ENCODE results near the gene ZIC1. TPM values are rescaled to one million over a fixed set of nuclear protein-coding genes. Genes with fewer than 3 reads are reported as not detected.
A peak's percentile ranks its signal among the peaks of the same experiment; 100 is the strongest.

The ZIC1 gene
- total RNA-seq = 20.0 TPM

DNA sequence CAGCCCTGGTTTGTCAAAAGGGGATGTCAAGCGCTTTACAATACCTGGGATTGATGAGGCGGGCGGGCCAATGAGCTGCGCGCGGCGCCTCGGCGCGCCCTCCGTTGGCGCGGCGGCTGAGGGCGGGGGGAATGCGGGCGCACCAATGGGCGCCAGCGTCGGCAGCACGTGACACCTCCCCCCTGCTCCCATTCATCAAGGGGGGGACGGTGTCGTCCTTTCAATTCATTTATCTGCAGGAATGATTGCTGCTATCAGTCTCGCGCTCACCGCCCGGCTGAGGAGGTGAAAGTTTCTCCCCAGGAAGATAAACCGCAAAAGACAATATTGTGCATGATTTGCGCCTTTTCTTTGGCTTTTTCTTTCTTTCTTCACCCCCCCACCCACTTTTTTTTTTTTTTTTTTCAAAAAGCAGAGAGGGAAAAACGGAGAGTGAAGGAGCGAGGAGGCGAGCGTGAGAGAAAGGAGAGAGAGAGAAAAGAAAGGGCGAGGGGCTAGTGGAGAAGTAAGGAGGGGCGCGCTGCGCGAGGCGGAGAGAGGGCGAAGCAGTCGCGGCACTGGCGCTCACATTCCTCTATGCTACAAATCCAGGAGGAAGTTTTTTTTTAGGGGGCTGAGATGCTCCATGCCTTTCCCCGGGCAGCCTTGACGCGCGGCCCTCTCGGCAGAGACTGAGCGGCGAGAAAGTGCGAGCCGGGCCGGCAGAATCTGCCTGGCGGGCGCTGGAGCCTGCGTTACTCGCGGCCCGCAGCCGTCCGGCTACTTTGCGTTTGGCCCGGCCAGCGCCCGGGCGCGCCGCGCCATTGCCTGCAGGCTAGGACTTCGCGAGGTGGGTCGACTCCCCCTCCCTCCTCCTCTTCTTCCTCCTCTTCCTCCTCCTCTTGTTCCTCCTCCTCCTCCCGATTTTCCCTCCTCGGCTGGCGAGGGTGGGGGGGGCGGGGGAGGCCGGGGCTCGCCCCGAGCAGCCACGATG, at the start of gene ZIC1:
Gene ZIC1 (plus strand): TSS at position 223 of the 973 bp plus-strand sequence. CDS start 748 bp downstream, at position 971.
- FAIRE-seq (no peak), DNase-seq (ENCODE audit: low spot score in 2 of 2) (peak; percentile 74 to 91)

DNA sequence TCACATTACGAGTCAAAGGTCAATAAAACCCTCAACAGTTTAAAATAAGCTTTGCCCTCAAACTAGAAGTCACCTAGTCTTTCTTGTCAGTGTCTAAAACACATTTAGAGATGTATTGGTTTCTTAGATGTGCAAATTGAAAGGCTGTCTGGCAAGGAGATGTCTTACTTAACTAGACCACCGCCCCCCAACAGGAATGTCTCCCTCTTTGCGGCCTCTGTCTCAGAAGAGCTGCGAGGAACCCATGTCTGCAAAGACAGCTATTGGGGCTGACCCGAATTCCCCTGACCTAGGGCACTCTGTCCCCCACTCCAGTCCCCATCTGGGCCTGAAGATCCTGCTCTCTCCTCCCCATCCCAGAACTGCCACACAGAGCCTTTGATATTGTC, 49.1 kb upstream of the ZIC1 start:
- FAIRE-seq (no peak), DNase-seq (ENCODE audit: low spot score in 2 of 2) (no peak)

DNA sequence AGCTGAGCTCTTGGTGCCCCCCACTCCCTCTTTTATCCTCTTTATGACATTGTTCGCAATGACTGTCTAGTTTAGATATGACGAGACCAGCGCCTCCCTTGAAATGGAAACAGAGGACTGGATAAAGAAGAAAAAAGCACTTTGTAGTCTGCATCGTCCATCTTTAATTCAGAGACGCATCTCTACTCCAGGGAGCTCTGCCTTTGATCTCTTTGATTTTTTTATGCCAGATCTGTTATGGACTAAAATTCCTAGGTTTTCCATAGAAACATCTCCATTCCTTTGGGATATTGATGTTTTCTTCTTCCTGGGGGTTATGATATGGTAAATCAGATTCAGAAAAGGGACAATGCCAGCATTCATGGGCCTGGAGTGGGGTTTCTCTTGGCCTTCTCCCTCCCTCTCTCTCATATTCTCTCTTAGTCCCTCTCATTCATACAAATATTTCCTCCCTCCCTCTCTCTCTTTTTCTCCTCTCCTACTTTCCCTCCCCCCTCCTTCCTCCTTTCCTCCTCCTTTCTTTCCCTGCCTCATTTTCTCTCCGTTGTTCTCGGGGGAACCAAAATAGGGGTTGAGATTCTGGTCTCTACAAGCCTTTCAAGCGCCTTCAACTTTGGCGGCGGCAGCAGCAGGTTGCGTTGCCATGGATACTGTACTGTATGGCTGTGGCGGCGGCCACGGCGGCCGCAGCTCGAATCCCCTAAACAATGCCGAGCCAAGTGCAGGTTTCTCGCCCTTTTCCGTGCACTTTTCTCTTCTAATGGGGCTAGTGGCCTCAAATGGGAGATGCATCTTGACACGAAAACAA, 48.3 kb upstream of the ZIC1 start:
- FAIRE-seq (no peak), DNase-seq (ENCODE audit: low spot score in 2 of 2) (no peak)

DNA sequence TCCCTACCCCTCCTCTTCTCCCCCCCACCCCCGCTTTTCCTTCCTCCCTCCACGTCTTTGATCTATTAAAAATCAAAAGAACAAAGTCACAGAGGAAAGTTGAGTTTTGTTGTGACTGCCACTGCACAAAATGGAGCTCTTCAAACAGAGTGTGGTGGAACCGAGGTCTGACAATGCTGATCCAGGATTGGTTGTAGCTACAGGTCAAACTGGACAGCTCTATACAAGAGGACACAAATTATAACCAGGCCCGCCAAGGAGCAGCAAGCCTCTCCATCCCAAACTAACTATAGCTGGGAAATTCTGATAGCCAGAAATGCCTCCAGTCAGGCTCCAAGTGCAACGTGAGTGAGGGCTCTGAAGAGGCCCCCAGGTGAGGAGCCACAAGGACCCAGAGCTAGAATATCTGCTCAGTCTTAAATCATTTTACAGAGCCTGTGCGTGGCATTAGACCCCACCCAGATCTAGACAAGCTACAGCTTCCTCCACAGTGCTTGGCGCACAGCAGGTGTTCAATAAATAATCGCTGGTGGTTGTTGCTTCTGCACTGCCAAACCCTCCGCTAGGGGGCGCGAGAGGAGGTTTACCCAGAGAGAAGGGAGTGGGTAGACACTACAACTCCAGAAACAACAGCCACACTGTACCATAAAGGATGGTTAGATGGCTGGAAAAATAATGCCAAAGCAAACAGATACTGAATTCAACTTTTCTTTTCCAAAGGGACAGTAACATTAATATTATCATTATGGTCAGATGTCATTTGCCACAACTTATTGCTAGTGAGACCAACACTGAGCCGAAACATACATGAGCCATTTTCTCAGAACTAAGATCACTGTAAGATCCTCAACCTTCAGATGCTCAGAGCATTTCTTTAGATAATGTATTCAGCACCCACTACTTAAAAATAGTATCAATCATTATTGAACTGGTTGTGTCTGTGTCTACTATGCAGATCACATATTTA, 47.4 kb upstream of the ZIC1 start:
- DNase-seq (ENCODE audit: low spot score in 2 of 2) = no peak
- FAIRE-seq = no peak

DNA sequence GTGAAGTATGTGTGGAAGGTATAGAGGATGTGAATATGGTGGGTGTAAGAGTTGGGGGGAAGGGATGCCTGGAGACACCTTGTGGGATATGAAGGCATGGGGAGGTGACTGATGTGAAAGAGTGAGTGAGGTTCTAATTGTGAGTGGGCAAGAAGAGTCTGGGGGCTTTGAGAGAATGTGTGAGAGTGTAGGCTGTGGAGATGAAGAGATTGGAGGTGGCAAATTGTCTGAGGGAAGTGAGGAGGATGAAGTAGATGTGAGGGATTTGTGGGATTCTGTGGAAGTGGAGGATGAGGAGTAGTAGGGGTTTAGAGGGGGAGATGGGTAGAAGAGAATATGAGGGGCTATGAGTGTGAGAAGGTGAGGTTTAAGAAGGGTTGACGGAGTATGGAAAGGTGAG, 44.4 kb upstream of the ZIC1 start:
- FAIRE-seq (no peak), DNase-seq (ENCODE audit: low spot score in 2 of 2) (no peak)

DNA sequence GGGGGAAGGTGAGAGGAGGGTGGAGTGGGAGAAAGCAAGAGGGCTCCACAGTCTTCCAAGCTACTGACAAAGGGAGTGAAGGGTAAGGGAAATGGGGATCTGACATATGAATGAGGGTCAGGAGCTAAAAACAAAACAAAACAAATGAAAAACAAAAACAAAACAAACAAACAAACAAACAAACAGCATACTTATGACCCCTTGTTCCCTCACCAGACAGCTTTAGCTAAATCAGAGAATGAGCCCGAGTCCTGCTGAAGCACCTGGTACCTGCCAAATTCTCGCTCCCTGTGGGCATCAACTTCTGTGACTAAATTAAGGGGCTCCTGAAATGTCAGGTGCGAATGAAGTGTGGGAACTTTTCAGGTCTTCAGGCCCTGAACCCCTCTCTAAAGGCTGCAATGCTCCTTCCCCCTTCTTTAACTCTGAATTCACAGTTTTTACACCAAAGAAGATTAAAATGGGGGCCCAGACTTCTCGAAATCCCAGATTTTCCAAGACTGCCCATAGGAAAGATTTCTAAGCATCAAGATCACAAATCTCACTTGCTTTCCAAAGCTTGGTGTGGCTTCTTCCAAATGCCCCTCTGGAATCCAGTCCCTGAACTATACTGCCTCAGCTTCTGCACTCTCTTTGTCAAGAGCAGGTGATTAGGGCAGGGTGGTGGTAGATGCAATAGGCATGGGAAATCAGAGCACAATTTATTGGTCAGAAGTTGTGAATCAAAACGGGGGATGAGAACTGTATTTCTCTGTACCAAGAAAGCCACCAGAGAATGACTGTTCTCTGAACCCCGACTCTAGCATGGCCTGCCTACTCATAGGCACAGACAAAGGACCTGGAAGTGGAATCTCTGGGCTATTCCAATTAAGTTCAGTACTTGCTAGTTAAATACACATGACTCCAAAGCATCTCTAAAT, 43.7 kb upstream of the ZIC1 start:
- no peak for FAIRE-seq

DNA sequence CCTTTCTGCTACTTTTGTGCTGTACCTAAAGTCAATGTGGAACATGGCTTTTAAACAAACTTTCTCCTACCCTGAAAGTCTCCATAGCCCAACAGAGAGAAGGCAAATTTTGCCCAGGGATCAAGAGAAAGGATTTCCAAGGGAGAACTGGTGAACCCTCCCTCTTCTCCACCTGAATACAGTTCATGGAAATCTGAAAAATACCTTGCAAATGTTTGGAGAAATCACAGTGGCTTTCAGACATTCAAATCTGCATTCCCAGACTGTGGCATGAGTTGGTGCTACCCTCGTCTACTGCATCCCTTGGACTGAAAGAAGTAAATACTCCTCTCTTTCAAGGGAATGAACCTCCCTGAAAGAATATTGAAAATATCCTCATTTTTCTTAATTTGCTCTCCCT, 41.5 kb upstream of the ZIC1 start:
- DNase-seq (ENCODE audit: low spot score in 2 of 2) (no peak), FAIRE-seq (no peak)

More for the DNA sequence above, 43.7 kb upstream of the ZIC1 start:
- no peak for DNase-seq (ENCODE audit: low spot score in 2 of 2)

DNA sequence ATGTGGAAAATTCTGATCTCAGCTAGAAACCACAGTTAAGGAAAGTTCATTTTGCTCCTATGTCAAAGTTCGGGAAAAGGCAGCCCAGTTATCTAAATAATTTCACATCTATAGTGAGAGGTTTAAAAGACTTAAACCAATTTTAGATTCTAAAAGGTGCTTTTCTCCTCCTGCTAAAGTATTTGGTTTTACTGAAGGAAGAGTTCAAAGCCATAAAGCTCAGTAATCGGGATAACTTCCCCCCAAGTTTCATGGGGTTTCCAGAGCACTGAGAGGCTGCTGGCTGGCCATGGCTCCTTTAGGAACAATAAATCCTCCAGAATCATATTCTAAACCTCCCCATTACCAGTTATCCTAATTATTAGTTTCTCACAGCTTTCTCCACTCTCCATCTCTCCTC, 41.0 kb upstream of the ZIC1 start:
- FAIRE-seq (no peak), DNase-seq (ENCODE audit: low spot score in 2 of 2) (no peak)

DNA sequence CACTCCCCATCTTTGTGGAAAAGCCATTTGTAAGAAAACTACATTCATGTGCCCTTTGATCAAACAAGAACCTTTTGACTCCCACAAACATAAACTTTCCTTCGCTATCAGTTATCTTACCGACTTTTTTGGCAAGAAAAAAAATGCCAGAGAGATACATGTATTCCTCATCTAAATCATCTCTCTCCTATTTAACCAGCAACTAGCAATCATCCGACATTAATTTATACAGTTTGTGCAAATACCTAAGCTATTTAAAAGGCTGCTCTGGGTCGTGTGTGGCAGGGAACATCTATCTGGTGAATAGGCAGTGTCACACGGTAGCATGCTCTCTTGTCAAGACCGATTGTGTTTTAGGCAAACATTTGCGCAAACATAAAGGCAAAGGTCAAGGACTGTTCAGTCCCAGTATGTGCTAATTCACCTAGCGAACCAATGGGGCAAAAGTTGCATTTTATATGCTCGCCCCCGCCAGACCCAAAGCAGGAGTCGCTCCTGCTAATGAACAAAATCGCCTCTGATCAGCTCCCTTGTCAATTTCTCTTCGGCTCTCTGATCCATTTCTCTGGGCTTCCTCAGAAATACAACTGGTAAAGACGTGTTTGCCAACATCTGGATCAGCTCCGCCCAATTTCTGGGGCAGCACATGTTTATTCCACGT, 40.5 kb upstream of the ZIC1 start:
- DNase-seq (ENCODE audit: low spot score in 2 of 2) = no peak
- FAIRE-seq = no peak

DNA sequence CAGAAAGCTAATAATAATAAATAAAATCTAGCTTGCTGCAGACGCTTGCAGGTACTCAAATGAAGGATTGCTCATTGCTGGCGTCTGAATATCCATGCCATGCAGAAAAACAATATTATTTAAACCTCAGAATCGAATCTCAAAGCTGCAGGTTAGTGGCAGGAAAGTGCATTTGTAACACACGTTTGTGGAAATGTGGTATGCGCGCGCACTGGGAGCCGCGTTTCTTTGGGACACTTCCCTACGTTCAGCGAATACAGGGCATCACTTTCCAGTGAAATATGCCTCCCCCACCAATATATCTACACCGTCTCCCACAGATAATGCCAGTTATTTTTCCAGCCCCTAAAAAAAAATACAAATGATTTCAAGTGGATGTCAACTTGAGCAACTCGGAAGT, 39.9 kb upstream of the ZIC1 start:
- FAIRE-seq (no peak), DNase-seq (ENCODE audit: low spot score in 2 of 2) (no peak)

DNA sequence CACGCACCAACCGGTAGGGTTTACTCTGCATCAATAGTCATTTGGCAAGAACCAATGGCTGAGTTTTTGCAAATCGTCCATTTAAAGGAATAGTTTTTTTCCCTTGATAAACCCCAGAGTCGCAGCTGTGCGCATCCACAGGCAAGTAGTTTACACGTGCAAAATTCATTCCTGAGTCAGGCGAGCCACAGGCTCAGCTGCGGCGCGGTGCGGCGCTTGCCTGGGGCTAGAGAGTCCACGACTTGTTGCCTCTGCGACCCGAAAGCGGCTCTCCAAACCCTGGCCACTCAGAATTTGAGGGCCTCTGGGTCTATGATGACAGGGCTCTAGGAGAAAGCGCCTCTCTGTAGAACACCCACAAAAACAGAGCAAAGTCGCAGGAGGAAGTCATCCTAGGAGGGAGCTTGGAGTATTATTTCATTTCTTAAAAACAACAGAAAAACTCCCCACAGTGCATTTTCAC, 39.5 kb upstream of the ZIC1 start:
- FAIRE-seq (no peak), DNase-seq (ENCODE audit: low spot score in 2 of 2) (no peak)

DNA sequence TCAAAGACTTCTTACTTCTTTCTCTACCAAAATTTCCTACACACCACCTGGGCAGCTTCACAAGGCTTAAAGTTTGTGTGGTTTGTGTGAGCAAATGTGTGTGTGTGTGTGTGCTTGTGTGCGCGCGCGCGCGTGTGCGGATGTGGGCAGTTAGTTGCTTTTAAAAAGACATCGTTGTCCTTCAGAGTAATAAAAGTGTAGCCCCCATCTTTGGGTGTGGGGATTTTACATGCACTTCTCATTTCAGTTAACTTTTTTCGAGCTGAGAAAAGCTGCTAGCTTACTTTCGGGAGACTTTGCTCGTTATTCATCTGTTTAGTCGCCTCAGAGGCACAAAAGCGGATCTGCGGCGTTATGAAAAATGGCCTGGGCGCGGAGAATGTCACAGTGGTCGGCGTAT, 38.8 kb upstream of the ZIC1 start:
- no peak for FAIRE-seq

DNA sequence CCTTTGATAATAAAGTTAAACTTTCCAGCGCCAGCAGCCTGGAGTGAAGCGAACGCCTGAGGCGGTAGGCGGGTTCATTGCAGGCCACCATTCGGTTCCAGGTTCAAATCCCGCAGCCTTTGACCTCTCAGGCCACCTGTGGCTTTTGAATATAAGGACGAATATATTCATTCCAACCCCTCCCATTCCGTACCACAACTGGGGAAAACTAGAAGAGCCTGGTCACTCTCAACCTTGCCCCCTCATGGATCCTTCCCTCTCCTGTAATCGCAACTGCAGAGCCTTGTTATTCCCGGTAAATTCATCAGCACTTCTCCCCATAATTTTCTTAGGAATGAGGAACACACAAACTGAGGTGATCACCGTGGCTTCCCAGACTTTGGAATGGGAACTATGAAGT, 38.0 kb upstream of the ZIC1 start:
- FAIRE-seq (no peak), DNase-seq (ENCODE audit: low spot score in 2 of 2) (no peak)

More for the DNA sequence above, 38.8 kb upstream of the ZIC1 start:
- no peak for DNase-seq (ENCODE audit: low spot score in 2 of 2)

DNA sequence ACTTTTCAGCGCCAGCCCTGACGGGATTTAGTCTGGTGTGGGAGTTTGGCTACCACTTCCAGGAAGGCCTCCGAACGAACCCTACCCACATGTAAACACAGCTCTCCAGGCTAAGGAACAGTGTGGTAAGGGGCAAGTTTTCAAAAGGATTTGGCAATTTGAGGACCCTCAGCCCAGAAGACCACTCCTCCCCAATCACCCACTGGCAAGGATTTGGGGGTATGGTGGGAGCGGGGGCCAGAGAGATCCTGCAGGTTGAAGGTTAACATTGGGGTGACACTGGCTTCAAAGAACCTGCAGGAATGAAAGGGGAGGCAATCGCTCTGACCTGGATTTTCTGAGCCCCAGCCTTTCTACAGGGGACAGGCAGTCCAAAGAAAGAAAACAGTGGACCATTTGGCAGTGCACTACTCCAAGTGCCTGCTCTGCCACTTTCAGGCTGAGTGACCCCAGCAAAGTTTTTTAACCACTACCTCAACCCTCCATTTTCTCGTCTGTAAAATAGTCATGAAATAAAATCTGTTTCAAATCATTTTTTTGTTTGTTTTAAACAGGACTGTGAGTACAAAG, 37.3 kb upstream of the ZIC1 start:
- FAIRE-seq (no peak), DNase-seq (ENCODE audit: low spot score in 2 of 2) (no peak)

DNA sequence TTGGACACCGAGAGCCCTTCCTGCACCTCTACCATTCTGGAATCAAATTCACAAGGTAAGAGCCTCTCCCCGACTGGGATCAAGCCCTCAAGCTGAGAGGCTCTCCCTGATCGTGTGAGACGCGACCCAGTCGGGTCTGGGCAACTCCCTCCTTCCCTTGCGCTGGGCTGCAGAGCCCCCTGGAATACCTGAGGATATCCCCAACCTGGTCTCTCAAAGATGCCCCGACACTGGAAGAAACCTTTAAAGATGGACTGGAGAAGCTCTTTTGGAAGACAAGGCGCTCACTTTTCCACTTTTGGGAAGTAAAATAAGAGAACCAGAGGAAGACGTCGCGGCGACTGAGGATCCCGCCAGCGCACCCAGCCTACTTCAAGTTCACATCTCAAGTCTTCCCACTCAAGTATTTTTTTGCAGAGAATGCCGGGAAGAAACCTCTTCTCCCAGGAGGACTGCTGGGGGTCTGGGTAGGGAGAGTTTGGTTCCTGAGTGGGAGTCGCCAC, 36.6 kb upstream of the ZIC1 start:
- no peak for FAIRE-seq
- DNase-seq (ENCODE audit: low spot score in 2 of 2) = no peak

DNA sequence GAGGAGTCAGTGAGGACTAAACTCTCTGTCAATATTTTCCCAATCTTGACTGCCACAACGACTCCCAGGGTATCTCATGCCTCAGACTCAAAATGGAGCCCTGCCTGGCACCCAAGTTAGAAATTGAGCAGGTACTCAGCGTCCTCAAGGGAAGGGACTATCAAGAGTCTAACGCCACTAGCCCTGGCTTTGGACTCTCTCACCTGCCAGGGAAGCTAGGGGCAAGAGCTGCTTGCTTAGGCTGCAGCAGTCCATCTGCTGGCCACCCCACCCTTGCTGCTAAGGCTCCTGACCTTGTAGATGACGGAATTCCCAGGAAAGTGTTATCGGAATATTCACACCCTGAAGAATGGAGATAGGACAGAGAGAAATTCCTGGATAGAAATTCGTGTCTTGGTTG, 35.9 kb upstream of the ZIC1 start:
- FAIRE-seq = no peak
- no peak for DNase-seq (ENCODE audit: low spot score in 2 of 2)

DNA sequence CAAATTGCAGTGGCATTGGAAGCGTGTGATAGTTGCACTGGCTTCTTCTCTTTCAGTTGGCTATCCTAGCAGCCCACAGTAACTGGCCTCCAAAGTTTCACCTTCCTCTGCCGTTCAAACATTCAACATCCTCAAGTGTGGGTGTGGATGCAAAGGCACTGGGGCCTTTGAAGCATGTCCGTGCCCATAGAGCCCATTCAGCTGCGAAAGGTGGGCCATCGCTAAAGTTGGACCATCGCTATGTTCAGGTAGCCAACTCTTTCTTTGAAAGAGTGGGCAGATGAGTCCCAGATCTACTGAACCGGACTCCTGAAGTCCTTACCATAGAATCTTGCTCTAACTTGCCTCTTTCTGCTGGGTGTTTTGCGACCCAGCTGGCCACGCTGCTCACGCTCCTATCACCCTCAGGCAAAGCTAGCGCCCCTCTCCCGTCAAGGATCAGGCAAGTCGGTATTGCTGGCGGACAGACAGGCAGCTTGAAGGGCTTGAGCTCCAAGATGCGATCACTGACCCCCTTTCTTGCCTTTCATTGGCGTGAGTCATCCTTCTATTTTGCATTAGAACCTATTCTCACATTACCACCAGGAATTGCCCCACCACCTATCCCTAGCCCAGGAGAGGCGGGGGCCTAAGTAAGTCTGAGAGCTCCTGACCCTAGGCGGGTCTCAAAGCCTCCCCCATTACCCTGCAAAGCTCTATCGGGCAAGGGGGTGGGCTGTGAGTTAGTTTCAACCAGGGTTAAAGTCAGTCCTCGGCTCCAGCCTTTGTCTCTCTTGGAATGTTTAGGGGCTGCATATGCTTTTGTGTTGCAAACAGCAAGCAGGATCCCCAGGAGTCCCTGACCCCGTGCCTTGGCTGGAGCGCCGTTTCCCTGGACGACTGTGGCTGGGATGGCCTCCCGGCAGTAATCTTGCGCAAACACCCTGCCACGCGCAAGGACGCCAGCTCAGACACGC, 31.5 kb upstream of the ZIC1 start:
- no peak for FAIRE-seq
- no peak for DNase-seq (ENCODE audit: low spot score in 2 of 2)
